HK-2 (cell line): Measurements from ENCODE around the gene DLGAP1.
A peak's percentile ranks its signal among the peaks of the same experiment; 100 is the strongest.
"Not testable (repeated sequence)": the region's sequence is repeated elsewhere in the genome, so short reads cannot be mapped to it uniquely, and the experiment has no call there.

ENCODE experiments used
- DNase-seq: peaks from one replicate; pipeline ENCODE4 v3.0.0-alpha.2; 2018; ENCODE audit not compliant: unreplicated experiment

Gene DLGAP1

GRCh38 chr18:3720818-3721545, 734.1 kb downstream of the DLGAP1 start:
- no peak for DNase-seq

GRCh38 chr18:3720159-3720558, 734.9 kb downstream of the DLGAP1 start:
- no peak for DNase-seq

GRCh38 chr18:3717376-3718025, 737.6 kb downstream of the DLGAP1 start:
- no peak for DNase-seq

- no peak for DNase-seq
Observed at GRCh38 chr18:3716116-3716660, 738.9 kb downstream of the DLGAP1 start.

GRCh38 chr18:3715231-3716080, 739.7 kb downstream of the DLGAP1 start:
- DNase-seq, result no peak

DNA sequence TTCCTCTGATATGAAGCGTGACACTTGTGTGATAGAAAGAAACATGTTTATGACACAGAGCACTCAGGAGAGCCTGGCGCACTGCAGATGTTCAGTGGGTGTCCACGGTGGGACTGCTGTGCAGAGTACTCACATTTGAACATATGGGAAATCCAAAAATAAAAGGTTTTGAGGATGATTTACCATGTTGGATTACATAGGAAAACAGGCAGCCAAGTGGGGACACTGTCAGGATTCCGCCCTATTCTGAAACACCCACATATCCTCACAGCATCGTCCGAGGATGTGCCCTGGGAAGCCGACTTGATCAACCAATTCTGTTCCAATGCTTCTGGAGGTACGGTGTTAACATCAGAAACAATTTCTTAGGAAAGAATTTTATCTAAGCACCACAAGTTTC, 741.4 kb downstream of the DLGAP1 start:
- DNase-seq, result no peak

GRCh38 chr18:3713166-3713565, 741.9 kb downstream of the DLGAP1 start:
- DNase-seq, result no peak

DNA sequence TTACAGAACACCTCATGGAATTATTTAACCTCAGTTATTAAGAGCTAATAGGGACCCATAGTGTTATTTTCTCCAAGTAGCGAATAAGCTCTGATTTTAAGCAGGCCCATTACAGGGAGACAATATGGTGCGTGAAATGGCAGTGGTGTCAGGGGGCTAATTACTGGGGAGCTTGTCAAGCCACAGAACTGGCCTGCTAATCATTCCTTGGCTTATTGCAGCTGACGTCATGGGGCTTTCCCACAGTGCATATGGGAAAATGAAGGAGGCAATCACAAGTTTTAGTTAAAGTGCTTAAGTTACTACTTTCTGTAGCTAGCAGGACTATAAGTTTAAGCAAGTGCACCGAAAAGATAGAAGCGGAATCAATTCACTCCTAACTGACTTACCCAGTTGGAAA, 742.6 kb downstream of the DLGAP1 start:
- no peak for DNase-seq

GRCh38 chr18:3710712-3711301, 744.3 kb downstream of the DLGAP1 start:
- DNase-seq, result peak; percentile 30

GRCh38 chr18:3709205-3709604, 745.9 kb downstream of the DLGAP1 start:
- no peak for DNase-seq

DNA sequence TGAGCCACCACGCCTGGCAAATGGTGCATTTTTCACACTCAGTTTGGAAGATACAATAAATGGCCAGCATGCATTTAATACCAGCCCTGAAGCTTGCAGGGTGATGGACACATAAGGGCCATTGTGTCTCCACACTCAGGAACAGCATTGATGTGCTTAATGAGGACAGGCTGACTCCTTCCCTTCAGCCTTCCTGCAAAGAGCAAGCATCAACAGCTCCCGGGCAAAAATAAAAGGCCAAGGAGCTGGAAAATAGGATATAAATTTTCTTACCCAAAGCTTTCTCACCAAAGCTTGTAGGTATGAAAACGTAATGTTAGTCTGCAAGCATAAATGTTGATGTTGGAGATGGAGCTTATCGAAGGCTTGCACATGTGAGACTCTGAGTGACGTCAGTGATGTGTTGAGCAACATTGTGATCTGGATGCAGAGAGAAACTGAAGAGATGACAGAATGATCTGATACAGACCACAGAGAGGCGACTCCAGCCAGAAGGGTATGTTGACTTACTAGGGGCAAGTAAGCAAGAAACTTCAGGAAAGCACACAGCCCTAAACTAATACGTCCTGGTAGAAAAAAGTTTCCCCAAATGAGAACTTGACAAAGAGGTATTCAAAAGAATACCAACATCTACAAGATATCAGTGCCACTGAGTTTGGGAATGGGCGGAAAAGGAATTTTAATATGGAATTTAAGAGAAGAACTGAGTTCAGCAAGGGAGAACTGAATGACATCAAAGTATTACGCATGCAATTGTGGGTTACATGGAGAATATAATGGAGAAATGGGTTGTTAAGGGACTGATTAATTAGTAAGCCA, 748.6 kb downstream of the DLGAP1 start:
- no peak for DNase-seq

DNA sequence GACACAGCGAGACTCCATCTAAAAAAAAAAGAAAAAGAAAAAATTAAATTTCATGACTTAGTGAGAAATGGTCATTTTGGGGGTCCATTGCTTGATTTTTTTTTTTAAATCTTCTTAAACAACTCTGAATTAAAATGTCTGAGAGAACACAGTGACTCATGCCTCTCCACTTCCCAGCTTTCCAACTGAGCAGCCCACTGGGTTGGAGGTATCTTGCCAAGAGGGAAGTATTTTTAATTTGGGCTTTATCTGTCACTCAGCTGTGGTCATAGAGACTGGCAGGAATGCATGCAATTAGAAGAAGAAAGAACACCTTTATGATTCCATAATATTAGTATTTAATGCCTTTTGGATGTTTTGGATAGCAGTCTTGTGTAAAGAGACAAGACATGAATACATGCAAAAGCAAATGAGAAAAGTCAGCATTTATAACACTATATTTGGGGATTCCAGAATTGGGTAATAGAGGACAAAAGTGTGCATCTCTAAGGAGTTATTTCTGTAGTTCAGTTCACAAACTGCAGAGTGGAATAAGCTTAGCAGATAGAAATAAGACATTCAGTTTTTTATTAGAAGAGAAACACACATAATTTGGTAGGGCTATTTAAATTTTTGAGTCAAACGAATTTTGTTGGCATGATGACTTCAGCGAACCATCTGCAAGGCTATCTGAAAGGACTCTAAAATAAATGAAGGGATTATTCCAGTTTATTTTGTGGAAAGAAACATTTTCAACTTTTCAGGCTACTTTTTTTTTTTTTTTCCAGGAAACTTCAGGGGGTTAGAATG, 750.4 kb downstream of the DLGAP1 start:
- no peak for DNase-seq

- peak; percentile 48 for DNase-seq
Observed at GRCh38 chr18:3703732-3704176, 751.4 kb downstream of the DLGAP1 start.

DNA sequence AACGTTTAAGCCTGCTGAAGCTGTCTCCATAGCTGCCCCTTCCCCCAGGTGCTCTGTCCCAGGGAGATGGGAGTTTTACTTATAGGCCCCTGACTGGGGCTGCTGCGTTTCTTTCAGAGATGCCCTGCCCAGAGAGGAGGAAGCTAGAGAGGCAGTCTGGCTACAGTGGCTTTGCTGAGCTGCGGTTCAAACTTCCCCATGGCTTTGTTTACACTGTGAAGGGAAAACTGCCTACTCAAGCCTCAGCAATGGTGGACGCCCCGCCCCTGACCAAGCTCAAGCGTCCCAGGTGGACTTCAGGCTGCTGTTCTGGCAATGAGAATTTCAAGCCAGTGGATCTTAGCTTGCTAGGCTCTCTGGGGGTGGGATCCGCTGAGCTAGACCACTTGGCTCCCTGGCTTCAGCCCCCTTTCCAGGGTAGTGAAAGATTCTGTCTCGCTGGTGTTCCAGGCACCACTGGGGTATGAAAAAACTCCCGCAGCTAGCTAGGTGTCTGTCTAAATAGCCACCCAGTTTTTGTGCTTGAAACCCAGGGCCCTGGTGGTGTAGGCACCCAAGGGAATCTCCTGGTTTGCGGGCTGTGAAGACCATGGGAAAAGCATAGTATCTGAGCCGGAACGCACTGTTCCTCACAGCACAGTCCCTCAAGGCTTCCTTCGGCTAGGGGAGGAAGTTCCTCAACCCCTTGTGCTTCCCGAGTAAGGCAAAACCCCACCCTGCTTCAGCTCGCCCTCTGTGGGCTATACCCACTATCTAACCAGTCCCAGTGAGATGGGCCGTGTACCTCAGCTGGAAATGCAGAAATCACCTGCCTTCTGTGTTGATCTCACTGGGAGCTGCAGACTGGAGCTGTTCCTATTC, 755.2 kb downstream of the DLGAP1 start:
- DNase-seq, result not testable (repeated sequence)

- not testable (repeated sequence) for DNase-seq
Observed at GRCh38 chr18:3694030-3694778, 760.9 kb downstream of the DLGAP1 start.

DNA sequence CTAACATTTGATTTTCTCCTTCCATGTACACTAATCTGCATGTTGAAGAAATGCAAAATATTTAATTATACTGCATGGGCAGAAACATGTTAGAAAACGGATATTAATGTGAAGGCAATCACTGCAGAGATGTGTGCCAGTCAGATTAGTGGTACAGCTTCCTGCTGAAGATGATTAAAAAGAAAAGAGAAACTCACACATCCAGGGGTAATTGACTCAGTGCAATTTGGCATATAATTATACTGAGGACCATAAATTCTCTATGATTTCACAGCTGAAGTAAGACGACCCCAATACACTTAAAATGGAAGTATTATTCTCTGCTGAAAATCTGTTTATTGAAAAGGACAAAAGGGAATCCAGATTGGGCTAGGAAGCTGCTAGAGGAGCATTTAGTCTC, 761.7 kb downstream of the DLGAP1 start:
- no peak for DNase-seq

DNA sequence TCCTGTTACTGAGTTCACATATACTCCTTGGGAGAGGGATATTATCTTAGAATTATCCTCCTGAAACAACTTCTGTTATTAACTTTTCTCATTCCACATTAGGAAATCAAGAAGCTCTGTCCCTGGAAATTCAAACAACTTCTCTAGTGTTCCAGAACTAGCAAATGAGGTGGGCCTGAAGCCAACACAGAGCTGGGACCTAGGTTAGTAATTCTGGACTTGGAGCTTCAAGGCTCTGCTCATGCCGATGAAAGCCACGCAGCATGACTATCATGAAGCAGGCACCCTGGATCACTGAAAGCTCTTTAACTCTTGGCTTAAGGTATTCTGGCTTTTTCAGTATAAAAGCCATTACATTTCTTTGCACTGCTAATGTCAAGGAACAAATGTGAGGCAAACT, 762.4 kb downstream of the DLGAP1 start:
- DNase-seq, result no peak

GRCh38 chr18:3692113-3692621, 762.9 kb downstream of the DLGAP1 start:
- no peak for DNase-seq
